HG03139 (cell line): ENCODE measurements around the gene MOCS3.
A peak's percentile ranks its signal among the peaks of the same experiment; 100 is the strongest.

Experiments
- ATAC-seq: cut with Tn5 transposase; IDR thresholded peaks from one replicate; pipeline ENCODE4 v1.9.1; 2021; ENCODE audit not compliant: unreplicated experiment

MOCS3 gene

DNA sequence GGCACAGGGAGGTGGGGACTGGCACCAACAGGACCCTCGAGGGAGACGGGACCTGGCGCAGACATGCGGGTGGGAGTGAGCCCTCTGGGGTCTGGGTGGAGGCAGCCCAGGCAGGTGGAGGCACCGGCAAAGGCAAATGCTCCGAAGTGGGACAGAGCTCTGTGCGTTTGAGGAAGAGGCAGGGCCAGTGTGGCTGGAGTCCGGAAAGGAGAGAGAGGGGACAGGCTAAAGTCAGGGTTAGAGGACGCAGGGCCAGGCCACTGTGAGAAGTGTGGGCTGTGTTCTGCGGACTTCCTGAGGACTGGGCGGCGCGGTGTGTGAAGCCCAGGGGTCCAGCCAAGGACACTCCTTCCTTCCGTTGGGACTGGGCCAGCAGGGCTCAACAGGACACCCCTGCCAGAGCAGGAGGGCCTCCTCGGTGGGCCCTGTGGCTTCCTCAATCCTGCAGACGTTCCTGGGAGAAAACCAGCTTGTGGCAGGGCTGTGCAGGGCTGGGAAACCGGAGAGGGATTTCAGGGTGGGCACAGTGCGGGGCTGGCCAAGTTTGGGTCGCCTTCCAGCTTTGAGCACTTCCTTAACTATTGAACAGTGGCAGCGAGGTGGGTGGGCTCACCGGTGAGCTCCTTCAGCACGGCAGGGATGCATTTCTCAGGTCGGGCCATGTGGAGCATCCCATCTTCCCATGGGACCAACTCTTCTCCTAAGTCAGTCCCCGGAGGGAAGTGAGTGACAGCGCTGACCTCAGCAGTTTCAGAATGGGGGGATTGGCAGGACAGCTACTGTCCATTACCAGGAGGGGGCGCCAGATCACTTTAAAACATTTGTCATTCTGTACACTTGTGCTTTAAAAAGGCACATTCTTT, 22.5 kb downstream of the MOCS3 start:
- ATAC-seq: no peak

DNA sequence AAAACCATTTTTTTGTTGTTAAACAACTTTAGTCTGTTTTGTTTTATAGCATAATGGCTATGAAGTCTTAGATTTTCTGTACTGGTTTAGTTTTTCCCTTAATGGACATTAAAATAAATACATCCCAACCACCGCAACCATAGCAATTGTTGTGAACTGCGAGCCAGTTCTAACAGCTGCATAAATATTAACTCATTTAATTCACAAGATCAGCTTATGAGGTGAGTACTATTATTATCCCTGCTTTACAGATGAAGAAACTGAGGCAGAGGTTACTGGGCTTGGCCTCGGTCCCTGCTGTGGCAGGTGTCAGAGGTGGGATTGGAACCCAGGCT, 23.1 kb downstream of the MOCS3 start:
- ATAC-seq: no peak

DNA sequence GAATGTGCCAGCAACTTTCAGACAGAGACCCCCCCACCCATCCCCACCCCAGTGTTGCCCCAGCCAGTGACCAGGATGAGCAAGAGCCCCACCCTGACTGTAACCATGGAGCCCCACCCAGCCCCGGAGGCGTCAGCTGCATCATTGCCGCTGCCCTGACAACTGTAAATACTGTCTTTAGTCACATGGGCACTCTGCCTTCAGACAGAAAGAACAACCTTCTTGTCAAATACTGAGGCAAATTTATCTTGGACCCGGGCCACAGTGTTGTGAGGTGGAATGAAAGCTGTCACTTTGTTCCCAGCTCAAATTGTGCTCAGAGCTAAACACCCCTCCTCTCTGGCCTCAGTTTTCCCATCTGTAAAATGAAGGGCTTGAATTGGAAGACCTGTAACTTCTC, 23.7 kb downstream of the MOCS3 start:
- no peak for ATAC-seq

DNA sequence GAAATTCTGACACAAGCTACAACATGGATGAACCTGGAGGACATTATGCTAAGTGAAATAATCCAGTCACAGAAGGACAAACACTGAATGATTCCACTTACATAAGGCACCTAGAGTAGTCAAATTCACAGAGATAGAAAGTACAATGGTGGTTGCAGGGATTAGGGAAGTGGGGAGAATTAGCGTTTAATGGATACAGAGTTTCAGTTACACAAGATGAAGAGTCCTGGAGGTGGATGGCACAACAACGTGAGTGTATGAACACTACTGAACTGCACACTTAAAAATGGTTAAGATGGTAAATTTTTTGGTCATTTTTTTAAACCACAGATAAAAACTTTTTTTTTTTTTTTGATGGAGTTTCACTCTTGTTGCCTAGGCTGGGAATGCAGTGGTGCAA, 24.7 kb downstream of the MOCS3 start:
- ATAC-seq: no peak

DNA sequence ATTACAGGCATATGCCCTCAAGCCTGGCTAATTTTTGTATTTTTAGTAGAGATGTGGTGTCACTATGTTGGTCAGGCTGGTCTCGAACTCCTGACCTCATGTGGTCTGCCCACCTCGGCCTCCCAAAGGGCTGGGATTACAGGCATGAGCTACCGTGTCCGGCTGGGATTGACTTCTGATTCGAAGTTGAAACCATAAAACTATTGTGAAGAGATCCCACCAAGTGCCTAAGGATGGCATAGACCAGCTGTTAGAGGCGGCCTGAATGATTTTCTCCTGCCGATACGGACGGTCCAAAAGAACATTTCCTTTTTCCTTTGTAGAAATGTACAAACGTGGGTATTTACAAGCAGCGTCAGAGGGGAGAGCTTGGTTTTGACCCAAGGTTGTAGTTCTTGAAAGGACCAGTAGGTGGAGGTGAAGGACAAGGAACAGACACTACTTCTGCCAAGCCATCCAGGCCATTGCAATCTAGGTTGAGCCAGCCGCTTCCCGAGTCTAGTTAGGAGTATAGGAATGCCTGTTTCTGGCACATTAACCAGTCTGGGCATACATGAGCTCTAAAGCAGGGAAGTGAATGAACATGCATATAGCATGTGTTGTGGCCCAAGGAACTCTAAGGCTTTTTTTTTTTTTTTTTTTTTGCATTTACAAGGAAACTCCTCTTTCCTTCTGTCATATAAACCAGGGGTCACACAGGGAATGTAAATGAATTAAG, 29.0 kb downstream of the MOCS3 start:
- no peak for ATAC-seq

DNA sequence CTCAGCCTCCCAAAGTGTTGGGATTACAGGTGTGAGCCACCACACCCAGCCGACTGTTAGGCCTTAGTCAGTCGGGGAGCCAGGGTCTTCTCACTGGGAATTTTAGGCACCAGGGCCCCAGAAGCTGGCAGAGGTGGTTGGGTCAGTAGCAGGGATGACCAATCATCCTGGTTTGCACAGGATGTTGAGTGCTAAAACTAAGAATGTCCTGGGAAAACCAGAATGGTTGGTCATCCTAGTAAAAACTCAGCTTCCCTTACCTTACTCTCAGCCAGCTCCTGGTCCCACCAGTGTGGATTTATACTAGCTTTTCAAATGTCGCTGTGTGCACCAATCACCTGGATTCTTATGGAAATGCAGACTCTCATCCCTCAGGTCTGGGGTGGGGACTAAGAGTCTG, 32.5 kb downstream of the MOCS3 start:
- ATAC-seq: no peak

DNA sequence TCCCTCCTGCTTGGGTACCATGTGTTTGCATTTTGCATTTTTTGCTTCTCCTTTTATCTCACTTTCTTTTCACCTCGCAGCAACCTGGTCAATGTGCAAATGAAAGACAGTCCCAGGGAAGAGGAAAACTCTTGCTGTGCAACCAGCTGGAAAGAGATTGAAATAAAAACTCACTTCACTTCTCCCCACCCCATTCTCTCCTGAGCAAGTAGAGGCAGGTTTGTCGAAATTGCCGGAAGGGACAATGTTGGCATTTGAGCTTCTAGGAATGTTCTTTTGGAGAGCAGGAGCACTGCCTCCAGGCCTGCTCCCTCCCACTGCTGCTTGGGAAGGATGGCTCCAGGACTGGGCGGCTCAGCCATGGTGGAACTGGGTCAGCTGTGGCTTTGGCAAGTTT, 33.7 kb downstream of the MOCS3 start:
- ATAC-seq: no peak

DNA sequence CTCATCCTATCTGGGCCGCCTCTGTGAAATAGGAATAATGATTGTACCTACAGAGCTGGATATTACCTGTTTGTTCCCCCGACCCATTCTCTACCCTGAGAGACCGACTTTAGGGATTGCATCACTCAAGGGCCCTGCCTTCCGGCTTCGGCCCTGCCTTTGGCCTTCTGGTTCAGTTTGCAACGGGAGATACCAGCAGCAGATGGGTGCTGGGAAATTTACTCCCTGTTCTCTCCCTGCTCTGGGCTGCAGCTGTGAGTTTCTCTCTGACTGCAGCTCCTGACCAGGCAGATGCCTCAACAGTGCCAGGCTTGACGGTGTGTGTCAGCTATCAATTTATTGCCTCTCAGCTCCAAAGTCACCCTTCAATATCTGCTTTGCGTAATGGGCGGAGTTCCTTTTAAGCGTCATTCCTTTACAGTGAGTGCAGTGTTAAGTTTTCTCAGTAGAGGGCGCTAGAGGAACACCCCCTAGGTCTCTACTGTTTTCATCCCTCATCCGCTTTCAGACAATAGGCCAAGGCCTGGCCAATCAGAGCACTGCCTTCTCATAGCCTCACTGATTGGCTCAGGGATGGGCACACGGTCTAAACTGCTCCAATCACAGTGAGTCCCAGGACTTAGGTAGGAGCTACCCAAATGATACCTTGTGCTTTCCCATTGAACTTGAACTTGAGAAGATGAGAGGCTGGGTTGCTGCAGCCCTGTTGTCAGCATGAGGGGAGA, 34.3 kb downstream of the MOCS3 start:
- ATAC-seq: peak; percentile 78

DNA sequence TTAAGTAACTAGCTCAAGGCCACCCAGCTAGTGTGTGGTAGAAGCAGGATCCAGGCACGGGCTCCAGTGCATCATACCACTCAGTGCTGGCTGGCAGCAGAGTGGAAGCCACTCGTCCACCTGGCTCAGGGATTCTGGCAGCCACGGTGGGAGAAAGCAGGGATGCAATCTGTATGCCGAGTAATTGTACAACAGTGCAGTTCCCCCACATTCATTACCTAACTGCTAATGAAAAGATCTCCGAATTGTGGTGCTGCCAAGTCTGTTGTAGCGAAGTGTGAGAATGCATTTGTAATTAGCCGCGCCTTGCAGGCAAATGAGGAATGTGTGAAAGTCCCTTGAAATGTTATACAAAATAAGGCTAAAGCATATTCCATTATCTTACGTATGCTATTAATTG, 35.3 kb downstream of the MOCS3 start:
- ATAC-seq: no peak

DNA sequence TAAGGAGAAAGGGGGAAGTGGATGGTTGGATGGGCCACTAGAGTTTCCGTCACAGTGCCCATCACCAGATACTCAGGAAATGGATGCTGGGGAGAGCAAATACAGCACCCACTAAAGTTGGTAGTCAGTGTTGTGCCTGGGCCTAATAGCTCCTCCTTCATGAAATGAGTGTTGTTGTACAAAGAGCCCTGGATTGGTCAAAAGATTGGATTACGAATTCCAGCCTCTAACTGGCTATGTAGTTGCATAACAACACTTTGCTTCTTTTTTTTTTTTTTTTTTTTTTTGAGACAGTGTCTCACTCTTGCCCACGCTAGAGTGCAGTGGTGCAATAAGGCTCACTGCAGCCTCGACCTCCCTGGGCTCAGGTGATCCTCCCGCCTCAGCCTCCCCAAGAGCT, 36.9 kb downstream of the MOCS3 start:
- ATAC-seq: no peak

DNA sequence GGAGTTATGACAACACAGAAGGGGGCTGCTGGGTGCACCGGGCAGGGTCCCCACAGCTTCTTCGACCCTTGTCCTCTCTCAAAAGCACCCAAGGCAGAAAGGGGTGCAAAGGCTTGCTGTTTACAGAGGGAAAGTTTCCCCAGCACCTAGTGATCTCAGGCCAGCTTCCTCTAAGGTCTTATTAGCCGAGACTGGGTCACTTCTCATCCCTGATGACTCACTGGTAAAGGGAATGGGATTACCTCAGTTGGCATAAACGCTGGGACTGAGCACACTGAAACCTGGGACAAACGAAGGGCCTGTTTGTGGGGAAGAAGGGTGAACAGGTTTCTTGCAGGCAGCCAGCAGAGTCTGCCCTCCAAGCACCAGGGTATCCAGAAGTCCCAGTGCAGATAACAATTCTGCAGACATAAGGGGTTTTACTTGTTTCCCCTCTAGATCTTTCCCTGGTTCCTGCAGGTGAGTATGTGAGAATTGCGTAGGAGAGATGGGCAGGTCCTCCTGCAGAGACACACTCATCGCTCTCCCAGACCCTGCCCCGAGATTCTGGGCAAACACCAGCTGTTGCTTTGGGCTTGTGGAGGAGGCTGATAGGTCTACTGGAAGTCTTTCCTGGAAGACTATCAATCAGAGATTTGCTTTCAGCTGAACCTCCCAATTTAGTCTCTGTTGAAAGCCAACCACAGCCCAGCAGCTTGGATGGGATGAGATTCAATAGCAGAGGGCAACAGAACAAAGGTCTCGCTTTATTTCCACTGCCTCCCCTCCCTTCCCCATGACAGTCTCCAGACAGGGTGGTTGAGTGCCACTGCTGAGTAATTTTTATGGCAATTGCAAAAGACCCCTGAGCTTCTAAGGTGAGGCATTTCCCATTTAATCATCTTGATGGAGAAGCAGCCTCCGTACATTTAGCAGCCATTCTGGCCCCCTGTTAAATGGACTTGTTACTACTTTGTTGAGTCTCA, 38.6 kb downstream of the MOCS3 start:
- ATAC-seq: no peak

DNA sequence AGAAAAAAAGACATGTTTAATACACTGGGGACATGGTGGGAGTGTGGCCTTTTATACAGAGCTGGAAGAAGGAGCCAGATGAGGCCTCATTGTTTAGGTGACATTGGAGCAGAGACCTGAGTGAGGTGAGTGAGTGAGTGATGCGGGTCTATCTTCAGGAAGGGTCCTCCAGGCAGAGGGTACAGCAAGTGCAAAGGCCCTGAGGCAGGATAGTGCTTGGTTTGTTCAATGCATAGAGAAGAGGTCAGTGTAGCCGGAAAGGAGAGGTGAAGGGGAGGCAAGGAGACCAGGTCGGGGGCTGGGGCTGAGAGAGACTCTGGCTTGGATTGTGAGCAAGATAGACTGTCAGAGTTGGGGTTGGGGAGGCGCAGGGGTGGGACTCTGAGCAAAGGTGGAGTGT, 40.7 kb downstream of the MOCS3 start:
- ATAC-seq: no peak

DNA sequence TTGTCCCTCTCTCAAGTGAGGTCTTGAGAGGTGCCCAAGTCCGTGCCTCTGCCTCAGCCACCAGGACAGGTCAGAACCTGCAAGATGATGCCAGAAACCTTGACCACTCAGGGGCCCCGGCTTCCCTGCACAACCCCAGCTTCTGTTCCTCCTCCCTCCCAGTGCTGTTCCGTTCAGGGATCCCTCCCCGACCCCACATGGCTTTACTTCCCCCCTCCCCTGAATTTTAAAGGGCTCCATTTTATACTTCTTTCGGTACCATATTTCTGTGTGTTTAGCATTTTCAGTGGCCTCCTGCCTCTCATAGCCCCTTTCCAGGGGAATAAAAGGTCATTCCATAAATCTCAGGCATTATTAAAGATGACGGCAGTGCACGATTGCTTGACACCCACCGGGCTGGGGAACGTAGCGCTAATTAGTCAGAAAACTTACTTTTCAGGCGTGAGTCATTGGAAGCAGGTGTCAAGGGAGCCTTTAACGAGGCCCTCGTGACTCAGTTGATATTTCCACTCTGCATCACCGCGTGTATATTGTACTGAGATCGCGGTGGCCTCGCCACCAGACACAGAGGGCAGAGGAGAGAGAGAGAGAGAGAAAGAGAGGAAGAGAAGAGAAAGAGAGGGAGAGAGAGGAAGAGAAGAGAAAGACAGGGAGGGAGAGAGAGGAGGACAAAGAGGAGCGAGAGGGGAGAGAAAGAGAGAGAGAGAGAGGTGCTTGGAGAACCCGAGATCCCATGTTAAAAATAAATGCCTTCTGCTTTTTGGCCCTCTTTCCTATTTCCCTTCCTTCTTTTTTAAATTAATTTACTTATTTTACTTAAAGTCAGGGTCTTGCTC, 43.0 kb downstream of the MOCS3 start:
- ATAC-seq: no peak

DNA sequence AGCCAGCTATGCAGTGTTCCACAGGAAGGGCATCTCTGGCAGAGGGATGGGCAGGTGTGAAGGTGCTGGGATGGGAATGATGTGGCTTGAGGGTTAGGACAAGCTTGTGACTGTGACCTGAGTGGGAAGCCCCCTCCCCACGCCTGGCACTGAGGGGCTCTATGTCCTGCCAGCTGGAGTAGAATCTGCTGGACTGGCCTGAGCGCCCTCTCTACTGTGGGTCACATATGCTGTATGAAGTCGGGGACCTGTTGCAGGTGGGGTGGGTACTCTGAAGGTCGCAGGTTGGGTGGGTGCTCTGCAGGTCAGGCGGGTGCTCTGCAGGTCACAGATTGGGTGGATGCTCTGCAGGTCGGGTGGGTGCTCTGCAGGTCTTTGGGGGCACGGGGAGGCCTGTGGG, 44.0 kb downstream of the MOCS3 start:
- ATAC-seq: no peak

DNA sequence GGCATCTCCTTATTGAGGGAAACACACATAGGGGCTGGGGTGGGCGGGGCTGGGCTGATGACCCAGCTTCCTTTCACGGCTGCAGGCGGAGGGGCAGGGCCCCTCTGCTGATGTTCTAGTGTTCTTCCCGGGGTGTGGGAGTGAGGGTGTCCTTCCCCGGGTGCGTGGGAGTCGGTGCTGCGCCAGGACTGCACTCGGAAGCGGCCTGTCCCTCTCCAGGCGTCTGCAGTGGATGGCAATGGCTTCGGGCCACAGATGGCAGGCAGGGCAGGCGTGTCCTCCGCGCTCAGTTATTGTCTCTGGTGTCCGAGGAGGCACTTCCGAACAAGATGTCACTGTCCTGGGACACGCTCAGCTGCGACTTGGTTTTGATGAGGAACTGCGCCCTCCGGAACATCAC, 45.1 kb downstream of the MOCS3 start:
- no peak for ATAC-seq

DNA sequence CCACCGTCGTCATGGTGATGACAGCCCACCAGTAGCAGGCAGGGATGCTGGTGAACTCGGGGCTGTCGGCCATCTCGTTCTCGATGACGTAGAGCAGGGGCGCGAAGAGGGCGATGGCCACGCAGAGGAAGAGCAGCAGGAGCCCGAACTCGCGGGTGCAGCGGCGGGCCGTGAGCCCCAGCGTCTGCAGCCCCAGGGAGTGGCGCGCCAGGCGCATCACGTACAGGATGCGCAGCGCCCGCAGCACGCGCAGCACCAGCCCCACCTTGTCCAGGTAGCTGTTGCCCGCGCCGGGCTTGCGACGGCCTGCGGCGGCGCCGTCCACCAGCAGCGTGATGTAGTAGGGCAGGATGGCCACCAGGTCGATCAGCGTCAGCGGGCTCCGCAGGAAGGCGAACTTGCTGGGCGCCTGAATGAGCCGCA, 45.7 kb downstream of the MOCS3 start:
- ATAC-seq: no peak

DNA sequence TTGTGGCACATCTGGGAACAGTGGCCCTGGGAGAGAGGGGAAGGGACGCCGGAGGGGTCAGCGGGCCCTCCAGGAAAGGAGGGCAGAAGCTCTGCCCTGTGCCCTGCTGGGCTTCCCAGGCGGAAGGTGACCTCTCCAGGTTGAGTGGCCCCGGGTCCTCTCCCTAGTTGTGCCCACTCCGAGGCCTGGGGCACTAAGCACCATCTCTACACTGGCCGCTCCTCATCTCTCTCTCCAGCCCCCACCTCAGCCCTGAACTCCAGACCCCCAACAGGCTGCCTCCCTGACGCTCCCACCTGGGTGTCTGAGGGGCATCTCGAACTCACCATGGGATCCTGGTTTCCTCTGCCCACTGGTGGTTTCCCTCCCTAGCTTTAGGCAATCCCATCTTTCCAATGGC, 46.2 kb downstream of the MOCS3 start:
- ATAC-seq: no peak

DNA sequence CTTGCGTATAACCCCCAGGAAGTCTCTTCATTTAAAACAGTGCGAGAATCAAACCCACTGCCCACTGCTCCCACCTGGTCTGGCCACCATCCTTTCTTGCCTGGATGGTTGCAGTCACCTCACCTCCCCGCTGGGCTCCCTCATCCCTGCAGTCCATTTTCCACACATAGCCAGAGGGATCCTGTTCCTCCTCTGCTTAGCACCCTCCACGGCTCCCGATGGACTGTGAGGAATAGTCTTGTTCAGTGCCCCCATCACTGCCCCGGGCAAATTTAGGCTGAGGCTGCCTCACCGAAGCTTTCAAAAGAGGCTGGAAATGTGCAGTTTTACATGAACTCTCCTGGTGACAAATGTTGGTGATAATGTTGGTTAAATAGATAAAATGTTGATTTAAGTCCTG, 46.6 kb downstream of the MOCS3 start:
- no peak for ATAC-seq

DNA sequence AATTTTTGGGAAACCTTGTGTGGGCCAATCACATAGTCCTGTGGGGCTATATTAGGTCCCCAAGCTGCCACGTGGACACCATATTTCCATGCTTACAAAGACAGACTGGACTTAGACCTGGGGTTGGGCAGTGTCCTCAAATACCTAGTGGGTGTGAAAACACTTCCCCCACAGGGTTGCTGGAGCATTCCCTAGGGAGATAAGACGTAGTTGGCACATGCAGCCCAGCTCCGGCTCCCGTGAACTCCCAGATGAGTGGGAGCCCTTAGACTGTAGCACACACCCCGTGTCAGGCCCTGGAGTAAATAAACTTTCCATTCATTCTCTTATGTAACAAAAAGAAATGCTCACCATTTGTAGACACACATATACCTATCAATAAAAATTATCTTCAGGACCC, 50.1 kb downstream of the MOCS3 start:
- ATAC-seq: no peak
